ENCODE measurements around the gene C6orf136. TPM values are rescaled to one million over a fixed set of nuclear protein-coding genes. Genes with fewer than 3 reads are reported as not detected.

Gene C6orf136
- polyA plus RNA-seq, 1 donor (not counting 4 experiments of a cell fraction or from before 2014, with no cell fraction given): 7.8 TPM

GRCh38 chr6:30688569-30688968 lies 41.6 kb downstream of the C6orf136 start:
- TF ChIP-seq CTCF (optimal IDR thresholded peaks at IDR 0.05 in 1 of 3, IDR thresholded peaks at IDR 0.05 in 1 of 3, conservative IDR thresholded peaks at IDR 0.05 in 1 of 3; ENCODE audit: extremely low read depth in 1 of 3, insufficient read depth in 2 of 3, low read length in 3 of 3): peak in 1 of 3 experiments; percentile 7
- TF ChIP-seq EZH2 (IDR thresholded peaks at IDR 0.05; ENCODE audit: low read length): no peak

GRCh38 chr6:30689022-30689865 lies 42.3 kb downstream of the C6orf136 start:
- no peak for TF ChIP-seq CTCF (optimal IDR thresholded peaks at IDR 0.05 in 1 of 3, IDR thresholded peaks at IDR 0.05 in 1 of 3, conservative IDR thresholded peaks at IDR 0.05 in 1 of 3; ENCODE audit: extremely low read depth in 1 of 3, insufficient read depth in 2 of 3, low read length in 3 of 3)
- TF ChIP-seq EZH2 (IDR thresholded peaks at IDR 0.05; ENCODE audit: low read length): no peak
- peak overlapping the region; percentile 94 for H3K27ac ChIP-seq (ENCODE audit: control insufficient read depth, insufficient read depth, low read length)
- no peak for FAIRE-seq
- no peaks in the 10 kb centered on the region for H3K27me3 ChIP-seq (ENCODE audit: control insufficient read depth, extremely low read depth, insufficient read depth, low read length)
- H3K4me1 ChIP-seq (ENCODE audit: control insufficient read depth, extremely low read depth, insufficient read depth, low read length): peaks cover 33% of the 10 kb centered on the region
- H4K20me1 ChIP-seq (ENCODE audit: control insufficient read depth, extremely low read depth, insufficient read depth, low read length): no peaks in the 10 kb centered on the region
- H3K36me3 ChIP-seq (ENCODE audit: control insufficient read depth in 2 of 2, extremely low read depth in 1 of 2, insufficient read depth in 2 of 2, low read length in 2 of 2): peaks cover under 1 to 11% of the 10 kb centered on the region in 2 experiments
- no peaks in the 10 kb centered on the region for H3K9me1 ChIP-seq (ENCODE audit: control insufficient read depth, extremely low read depth, insufficient read depth, low read length)
- peak overlapping the region; percentile 97 for H3K9ac ChIP-seq (ENCODE audit: control insufficient read depth, extremely low read depth, insufficient read depth, low read length)
- no peaks in the 10 kb centered on the region for H3K9me3 ChIP-seq (ENCODE audit: control insufficient read depth, low read depth, low read length)
- peak overlapping the region; percentile 98 for H3K4me2 ChIP-seq (ENCODE audit: control insufficient read depth, extremely low read depth, insufficient read depth, low read depth, low read length)
- peaks cover 49% of the 10 kb centered on the region for H3K79me2 ChIP-seq (ENCODE audit: control insufficient read depth, insufficient read depth, low read length)
- dilution Hi-C loops (cut with MboI; ENCODE audit: extremely low pct_ligation_motif_present, low sequenced_read_pairs): no loop called here
- peak overlapping the region in 2 of 3 experiments; percentile 90 to 93 for H3K4me3 ChIP-seq (ENCODE audit: control insufficient read depth in 2 of 3, extremely low read depth in 1 of 3, insufficient read depth in 2 of 3, low read depth in 1 of 3, low read length in 3 of 3)
- no peak for DNase-seq (ENCODE audit: low read depth, low spot score)
- H2AFZ ChIP-seq (ENCODE audit: control insufficient read depth, low read length): no peak overlapping the region

More at GRCh38 chr6:30688569-30688968, 41.6 kb downstream of the C6orf136 start:
- Histone ChIP-seq H4K20me1 (ENCODE audit: control insufficient read depth, extremely low read depth, insufficient read depth, low read length) (no peaks in the 10 kb centered on the region), H3K9me3 (ENCODE audit: control insufficient read depth, low read depth, low read length) (no peaks in the 10 kb centered on the region), H3K4me1 (ENCODE audit: control insufficient read depth, extremely low read depth, insufficient read depth, low read length) (peaks cover 33% of the 10 kb centered on the region), H3K36me3 (ENCODE audit: control insufficient read depth in 2 of 2, extremely low read depth in 1 of 2, insufficient read depth in 2 of 2, low read length in 2 of 2) (peaks cover 4 to 16% of the 10 kb centered on the region in 2 experiments), H3K79me2 (ENCODE audit: control insufficient read depth, insufficient read depth, low read length) (peaks cover 56% of the 10 kb centered on the region), H3K9ac (ENCODE audit: control insufficient read depth, extremely low read depth, insufficient read depth, low read length) (peak overlapping the region; percentile 97), H3K27me3 (ENCODE audit: control insufficient read depth, extremely low read depth, insufficient read depth, low read length) (no peaks in the 10 kb centered on the region), H3K27ac (ENCODE audit: control insufficient read depth, insufficient read depth, low read length) (peak overlapping the region; percentile 94), H3K4me3 (ENCODE audit: control insufficient read depth in 2 of 3, extremely low read depth in 1 of 3, insufficient read depth in 2 of 3, low read depth in 1 of 3, low read length in 3 of 3) (peak overlapping the region; percentile 82 to 90 (median 87)), H3K9me1 (ENCODE audit: control insufficient read depth, extremely low read depth, insufficient read depth, low read length) (no peaks in the 10 kb centered on the region), H3K4me2 (ENCODE audit: control insufficient read depth, extremely low read depth, insufficient read depth, low read depth, low read length) (peak overlapping the region; percentile 98), H2AFZ (ENCODE audit: control insufficient read depth, low read length) (no peak overlapping the region)
- FAIRE-seq (no peak), DNase-seq (ENCODE audit: low read depth, low spot score) (no peak)
- dilution Hi-C loops (cut with MboI; ENCODE audit: extremely low pct_ligation_motif_present, low sequenced_read_pairs): no loop called here

Data from keratinocyte (primary cell).